Lung (tissue), 12 donors: ENCODE measurements around the gene GFPT2. TPM values are rescaled to one million over a fixed set of nuclear protein-coding genes. Genes with fewer than 3 reads are reported as not detected.

Source experiments
- ATAC-seq: fragments of 200-7000 bp; cut with Tn5 transposase; one replicate; pipeline ENCODE4 v1.9.1; 2020; ENCODE audit warnings: moderate number of reproducible peaks; ENCODE audit not compliant: insufficient read depth, low FRiP score
- DNase-seq, 3 donors: peaks; one replicate each; pipeline ENCODE4 v3.0.0-alpha.2; 2013 to 2017
- H3K27ac ChIP-seq, 2 donors: one replicate each; pipeline ENCODE4 v1.5.1; 2013; ENCODE audit warnings: mild to moderate bottlenecking in 2 of 2, moderate library complexity in 2 of 2, control low read depth in 1 of 2, inconsistent platforms in 1 of 2, low read depth in 1 of 2, low read length in 1 of 2
- H3K27me3 ChIP-seq, 3 donors: one replicate each; pipeline ENCODE4 v1.5.1; 2013; ENCODE audit warnings: low read length in 2 of 3; ENCODE audit not compliant: control insufficient read depth in 3 of 3, insufficient read depth in 3 of 3
- H3K36me3 ChIP-seq, 4 donors: one replicate each; pipeline ENCODE4 v1.5.1; 2013; ENCODE audit warnings: low read length in 4 of 4, mild to moderate bottlenecking in 1 of 4, moderate library complexity in 1 of 4; ENCODE audit not compliant: control insufficient read depth in 4 of 4, insufficient read depth in 4 of 4
- H3K4me1 ChIP-seq, 5 donors: one replicate each; pipeline ENCODE4 v1.5.1; 2013; ENCODE audit warnings: low read length in 5 of 5, mild to moderate bottlenecking in 2 of 5, moderate library complexity in 1 of 5; ENCODE audit not compliant: control insufficient read depth in 5 of 5, insufficient read depth in 5 of 5
- H3K4me3 ChIP-seq: one replicate; pipeline ENCODE4 v1.5.1; 2013; ENCODE audit warnings: mild to moderate bottlenecking, control low read depth, moderate library complexity
- H3K9ac ChIP-seq, 2 donors: one replicate each; pipeline ENCODE4 v1.5.1; 2013; ENCODE audit warnings: low read length in 2 of 2, control low read depth in 1 of 2; ENCODE audit not compliant: insufficient read depth in 1 of 2
- H3K9me3 ChIP-seq, 4 donors: one replicate each; pipeline ENCODE4 v1.5.1; 2013; ENCODE audit warnings: low read length in 3 of 4, mild to moderate bottlenecking in 1 of 4, moderate library complexity in 1 of 4; ENCODE audit not compliant: control insufficient read depth in 4 of 4, insufficient read depth in 3 of 4
- CTCF ChIP-seq: IDR thresholded peaks from 2 replicates; pipeline ENCODE4 v1.5.1; 2012; ENCODE audit warnings: mild to moderate bottlenecking; ENCODE audit errors: control extremely low read depth, extremely low read depth
- WGBS, 2 donors: extraction: QIAGEN DNeasy Blood & Tissue Kit; methylation state at CpG; one replicate each; pipeline ENCODE4 v1.1.7; 2013; 5-methylcytosine and 5-hydroxymethylcytosine counted together
- polyA plus RNA-seq, 2 donors: library from polyadenylated mRNA; stranded (reverse); fragments of 200-250 nt; gene quantifications; one replicate each; pipeline ENCODE4 v1.2.1, GENCODE V29; 2013
- total RNA-seq, 2 donors: library from RNA; depleted of rRNA in 1 of 2; stranded (reverse); fragments of >200 nt in 1 of 2; gene quantifications; one replicate each; pipeline ENCODE4 v1.2.1, GENCODE V29; 2014 to 2021
- donor health status: control.
- donor health status: control.
- donor health status: Bipolar disorder and iron deficiency.
- donor health status: healthy.
- donor health status: DM: yes; HTN: yes; CAD: no.

GFPT2 gene
- total and polyA plus RNA-seq, 4 donors: 11.1 to 26.6 (median 17.3) TPM

- DNase-seq (no peak), ATAC-seq (no peak)
- H3K9ac ChIP-seq: no peak overlapping the region
- no peaks in the 10 kb centered on the region for H3K4me1 ChIP-seq
- peaks cover 4 to 70% (median 41%) of the 10 kb centered on the region in 4 donors for H3K9me3 ChIP-seq
- no peak for TF ChIP-seq CTCF
- 94 to 98% methylated on average over 24 of the region's 24 CpGs for WGBS, 2 donors
- peaks cover 17 to 50% (median 31%) of the 10 kb centered on the region in 4 donors for H3K36me3 ChIP-seq
- no peak overlapping the region for H3K27ac ChIP-seq
- no peaks in the 10 kb centered on the region for H3K27me3 ChIP-seq
- no peak overlapping the region for H3K4me3 ChIP-seq
Measured at GRCh38 chr5:180253036-180253824, 99.9 kb downstream of the GFPT2 start.

- DNase-seq: no peak
- TF ChIP-seq CTCF: no peak
- Histone ChIP-seq H3K36me3 (peaks cover 23 to 46% (median 31%) of the 10 kb centered on the region in 4 donors), H3K4me1 (no peaks in the 10 kb centered on the region), H3K9me3 (peaks cover 4 to 74% (median 28%) of the 10 kb centered on the region in 4 donors), H3K9ac (no peak overlapping the region), H3K4me3 (no peak overlapping the region), H3K27me3 (no peaks in the 10 kb centered on the region), H3K27ac (no peak overlapping the region)
- WGBS, 2 donors: 96 to 98% methylated on average over 7 of the region's 7 CpGs
- no peak for ATAC-seq
Measured at GRCh38 chr5:180251887-180252286, 101.2 kb downstream of the GFPT2 start.

GRCh38 chr5:180251141-180251540, 102.0 kb downstream of the GFPT2 start:
- Histone ChIP-seq H3K27me3 (no peaks in the 10 kb centered on the region), H3K4me3 (no peak overlapping the region), H3K9ac (no peak overlapping the region), H3K4me1 (no peaks in the 10 kb centered on the region), H3K36me3 (peaks cover 18 to 40% (median 27%) of the 10 kb centered on the region in 4 donors), H3K9me3 (peaks cover 2 to 69% (median 26%) of the 10 kb centered on the region in 4 donors), H3K27ac (no peak overlapping the region)
- DNase-seq (no peak), ATAC-seq (no peak)
- TF ChIP-seq CTCF: no peak
- 94 to 96% methylated on average over 9 of the region's 9 CpGs for WGBS, 2 donors

Other genes starting within 250 kb of the GFPT2 start
- gene RASGEF1C, start 144.1 kb downstream of the GFPT2 start, total RNA-seq: under 1 TPM in 1 of 2 donors, not detected in 1; 0.31 TPM
- under 1 TPM in 1 of 2 donors, not detected in 1; 0.03 TPM for gene RASGEF1C, start 144.1 kb downstream of the GFPT2 start, polyA plus RNA-seq
- gene MAPK9, start 61.3 kb downstream of the GFPT2 start, total RNA-seq: 10 to 100 TPM; 30.5 to 38.1 TPM
- 10 to 100 TPM; 13.1 to 16.6 TPM for gene MAPK9, start 61.3 kb downstream of the GFPT2 start, polyA plus RNA-seq
- 10 to 100 TPM; 20.2 to 51.1 TPM for gene CNOT6, start 141.0 kb upstream of the GFPT2 start, total RNA-seq
- gene CNOT6, start 141.0 kb upstream of the GFPT2 start, polyA plus RNA-seq: 1 to 10 TPM; 8.7 to 9.3 TPM
- 1,000 to 10,000 TPM in 1 of 2 donors, 100 to 1,000 TPM in 1; 119 to 1,453 TPM for gene SCGB3A1, start 238.2 kb upstream of the GFPT2 start, total RNA-seq
- 1,000 to 10,000 TPM in 1 of 2 donors, 100 to 1,000 TPM in 1; 595 to 3,799 TPM for gene SCGB3A1, start 238.2 kb upstream of the GFPT2 start, polyA plus RNA-seq